Non-pigmented ciliary epithelial cell (primary cell): ENCODE results near the gene INSM2.

ENCODE experiments used
- DNase-seq: peaks from one replicate; pipeline ENCODE4 v3.0.0-alpha.2; 2010; ENCODE audit warnings: low read depth

INSM2 gene

DNA sequence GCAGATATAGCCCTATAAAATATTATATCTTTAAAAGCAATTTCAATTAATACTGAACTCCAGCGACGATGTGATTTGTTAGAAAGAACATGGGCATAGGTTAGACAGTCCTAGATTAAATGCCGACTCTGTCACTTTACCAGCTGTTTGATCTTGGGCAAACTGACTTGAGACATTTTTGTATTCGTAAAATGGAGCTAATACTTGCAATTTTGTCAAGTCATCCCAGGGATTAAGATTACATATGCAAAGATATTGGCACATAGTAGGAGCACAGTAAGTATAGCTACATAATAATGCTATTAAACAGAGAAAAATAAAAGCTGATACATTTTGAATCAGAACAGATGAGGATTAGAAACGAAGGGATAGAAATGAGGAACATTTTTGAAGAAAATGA is 9.0 kb downstream of the INSM2 start:
- no peak for DNase-seq

DNA sequence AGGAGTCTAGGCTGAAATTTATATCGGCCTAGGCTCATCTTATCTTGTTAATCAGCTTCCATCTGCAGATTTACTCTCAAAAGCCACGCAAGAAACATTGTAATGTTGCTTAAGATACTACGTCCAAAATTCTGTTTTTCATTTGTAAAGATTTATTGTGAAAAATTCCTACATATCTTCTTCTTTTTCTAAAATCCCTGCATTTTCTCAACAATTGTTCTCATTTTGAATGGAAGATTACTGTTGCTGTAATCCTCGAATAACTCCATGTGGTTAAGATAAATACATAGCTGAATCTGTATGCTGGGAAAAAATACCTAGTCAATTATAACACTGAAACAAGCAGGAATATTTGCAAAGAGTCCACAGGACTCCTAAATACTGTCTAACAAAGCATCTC is 15.6 kb downstream of the INSM2 start:
- DNase-seq: no peak

DNA sequence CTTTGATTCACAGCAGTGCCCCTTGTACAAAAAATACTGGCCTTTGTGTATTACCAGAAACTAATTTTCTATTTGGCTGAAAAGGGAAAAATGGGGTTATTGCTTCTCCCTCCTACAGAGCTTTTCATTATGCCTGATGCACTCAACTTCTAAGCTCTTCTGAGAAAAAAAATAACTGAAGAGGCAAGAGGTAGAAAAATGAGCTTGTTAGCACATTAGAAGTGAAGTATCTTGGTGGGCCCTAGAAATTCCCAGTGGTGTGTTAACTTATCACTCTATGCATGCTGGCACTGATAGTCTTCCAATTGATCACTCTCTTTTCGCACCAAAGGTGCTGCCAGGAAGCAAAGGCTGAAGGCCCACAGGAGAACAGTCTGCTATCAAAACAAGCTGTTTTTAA is 17.1 kb downstream of the INSM2 start:
- DNase-seq: no peak

DNA sequence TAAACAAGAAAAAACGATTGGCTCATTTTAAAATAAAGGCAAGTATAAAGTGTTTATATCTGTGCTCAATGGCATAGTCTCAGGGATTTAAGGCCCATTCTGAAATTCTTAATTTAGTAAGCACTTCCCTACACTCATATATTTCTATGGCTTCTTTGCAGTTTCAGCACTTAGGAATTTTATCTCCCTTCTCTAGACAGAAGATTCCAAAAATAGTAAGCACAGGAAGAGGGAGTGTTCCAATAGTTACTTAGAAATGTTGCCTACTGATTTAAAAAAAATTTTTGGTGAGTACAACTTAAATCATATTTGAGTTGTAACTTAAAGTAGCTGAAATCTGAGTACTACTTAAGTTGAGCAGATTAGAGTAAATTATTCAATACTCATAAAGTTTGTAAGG is 19.8 kb downstream of the INSM2 start:
- DNase-seq: peak; percentile 23

DNA sequence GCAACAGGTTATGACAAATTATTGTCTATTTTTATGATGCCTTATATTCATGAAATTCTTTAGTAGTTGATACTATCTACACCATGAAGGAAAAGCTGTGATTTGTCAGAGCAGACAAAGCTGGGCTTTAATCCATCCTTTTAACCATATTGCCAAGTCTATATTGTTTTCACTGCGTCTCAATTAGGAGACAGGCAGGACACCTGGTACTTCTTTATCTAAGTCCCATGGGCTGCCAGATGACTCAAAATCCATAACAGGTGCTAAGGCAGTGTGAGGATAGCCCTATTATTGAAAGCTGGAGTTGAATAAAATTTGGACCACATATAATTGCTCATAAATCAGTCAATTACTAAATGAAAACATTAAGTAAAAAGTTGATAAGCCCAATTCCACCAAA is 22.6 kb downstream of the INSM2 start:
- DNase-seq: no peak

DNA sequence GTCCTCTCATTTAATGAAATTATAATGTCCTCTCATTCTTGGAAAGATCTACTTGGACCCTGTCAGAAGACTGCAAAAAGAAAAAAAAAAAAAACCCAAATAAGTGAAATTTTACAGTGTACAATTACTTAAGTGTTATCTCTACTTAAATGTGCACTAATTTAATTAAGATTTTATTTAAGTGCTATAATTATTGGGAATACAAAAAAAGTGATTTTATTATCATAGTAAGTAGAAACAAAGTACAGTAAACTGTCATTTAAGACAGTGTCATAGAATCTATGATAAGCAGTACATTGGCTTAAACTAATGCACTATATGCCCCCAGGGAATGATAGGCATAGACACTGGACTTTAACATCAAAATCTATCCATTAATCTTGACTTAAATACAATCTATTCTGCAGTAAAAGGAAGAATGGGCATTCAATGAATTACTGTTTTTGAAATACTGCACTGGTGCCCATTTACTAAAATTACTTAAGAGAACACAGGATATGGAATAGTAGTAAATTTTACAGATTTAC is 23.3 kb downstream of the INSM2 start:
- no peak for DNase-seq

DNA sequence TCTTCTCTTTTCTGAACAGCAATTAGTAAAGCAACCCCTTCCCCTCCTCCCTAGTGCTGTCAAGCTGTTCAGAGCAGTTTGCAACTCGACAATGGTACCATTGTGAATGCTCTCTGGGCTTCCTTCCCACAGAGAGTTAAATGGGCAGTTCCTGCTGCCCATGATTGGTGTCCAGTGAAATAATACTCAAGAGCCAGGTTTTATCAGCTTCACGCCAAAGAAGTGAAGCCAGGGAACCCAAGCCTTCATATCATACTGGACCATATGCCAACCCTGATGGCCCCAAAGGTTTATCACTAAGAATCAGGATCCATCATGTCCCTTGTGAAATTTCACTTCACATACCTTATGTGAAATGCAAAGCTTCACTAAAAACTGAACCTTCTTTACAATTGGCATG is 24.7 kb downstream of the INSM2 start:
- no peak for DNase-seq

DNA sequence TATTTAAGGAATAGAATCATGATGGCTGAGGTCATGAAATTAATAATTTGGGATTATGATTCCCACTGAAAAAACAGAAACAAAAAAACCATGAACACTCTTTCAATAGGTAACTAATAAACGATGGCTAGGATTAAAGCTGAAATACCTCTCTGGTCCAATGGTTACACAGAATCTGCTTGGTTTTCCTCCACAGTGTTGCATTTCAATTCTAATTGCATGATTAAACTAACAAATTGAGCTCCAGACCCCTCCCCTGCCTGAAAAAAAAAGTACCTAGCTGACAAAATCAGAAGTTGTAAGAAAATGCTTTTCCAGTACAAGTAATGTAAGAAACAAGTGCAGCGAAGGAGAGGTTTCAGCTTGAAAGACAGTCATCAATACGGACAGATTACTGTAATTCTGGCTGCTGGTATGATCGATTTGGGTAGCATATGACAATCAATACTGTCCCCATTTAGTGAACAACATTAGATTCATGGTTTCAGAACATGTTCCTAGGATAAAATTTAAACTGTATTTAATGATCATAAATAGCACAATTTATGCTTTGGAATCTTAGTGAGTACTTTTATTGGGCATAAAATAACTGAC is 32.0 kb downstream of the INSM2 start:
- DNase-seq: no peak

DNA sequence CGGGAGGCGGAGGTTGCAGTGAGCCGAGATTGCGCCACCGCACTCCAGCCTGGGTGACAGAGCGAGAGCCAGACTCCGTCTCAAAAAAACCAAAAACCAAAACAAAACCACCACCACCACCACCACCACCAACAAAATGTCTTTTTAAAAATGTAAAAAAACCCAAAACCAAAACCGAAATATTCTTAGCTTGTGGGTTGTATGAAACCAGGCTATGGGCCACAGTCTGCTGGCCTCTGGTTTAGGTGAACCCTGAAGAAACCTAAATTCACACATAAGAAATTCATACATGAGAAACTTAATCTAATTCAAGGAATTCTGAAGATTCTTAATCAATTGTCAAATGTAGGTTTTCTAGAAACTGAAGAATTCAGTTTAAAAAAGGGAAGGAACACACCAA is 37.6 kb downstream of the INSM2 start:
- DNase-seq: no peak

DNA sequence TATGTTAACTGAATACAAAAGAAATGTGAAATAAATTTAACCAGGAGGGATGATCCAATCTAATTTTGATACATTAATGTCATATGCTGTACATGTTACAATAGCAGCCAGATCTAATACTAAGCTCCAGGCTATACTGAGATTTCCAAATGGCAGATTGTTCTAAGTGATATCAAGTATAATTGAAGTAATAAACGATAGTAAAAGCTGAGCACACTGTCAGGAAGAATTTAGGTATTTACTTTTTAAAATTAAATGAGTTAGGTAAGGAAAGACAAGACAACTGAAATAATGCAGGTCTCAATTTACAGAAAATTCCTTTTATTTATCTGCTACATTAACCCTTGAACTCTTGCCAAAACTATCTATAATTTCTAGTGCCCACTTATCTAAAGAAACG is 39.9 kb downstream of the INSM2 start:
- no peak for DNase-seq

DNA sequence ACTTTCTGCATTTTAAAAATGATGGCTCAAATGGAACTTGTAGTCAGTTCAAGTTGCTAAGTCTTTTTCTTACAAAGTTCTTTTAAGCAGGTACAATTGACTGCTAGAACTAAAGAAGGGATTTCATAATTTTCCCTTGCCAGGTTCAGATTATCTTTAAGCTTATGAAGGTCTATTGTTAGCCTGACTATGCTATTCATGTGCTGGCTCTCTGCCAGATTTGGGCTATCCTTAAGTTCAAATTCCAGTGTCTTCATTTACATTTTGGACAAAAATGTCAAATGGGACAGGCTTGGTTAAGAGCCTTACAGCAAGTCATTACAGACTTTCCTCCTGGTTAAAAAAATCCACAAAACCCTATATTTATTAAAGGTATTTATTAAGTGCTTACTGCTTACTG is 42.3 kb downstream of the INSM2 start:
- no peak for DNase-seq

DNA sequence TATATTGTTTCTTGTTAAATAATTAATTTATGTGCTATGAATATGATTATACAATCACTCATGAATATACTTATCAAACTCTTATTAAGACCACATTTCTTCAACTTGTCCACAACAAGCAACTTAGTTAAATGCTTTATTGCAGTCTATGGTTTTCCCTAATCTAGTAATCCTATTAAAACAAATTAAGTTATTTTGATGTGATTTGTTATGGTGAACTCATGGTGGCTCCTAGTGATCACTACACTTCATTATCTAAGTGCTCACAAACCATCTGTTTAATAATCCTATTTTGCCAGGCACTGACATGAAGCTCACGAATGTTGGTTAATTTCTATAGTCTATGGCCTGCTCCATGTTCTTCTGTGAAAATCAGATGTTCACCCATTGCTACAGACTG is 42.9 kb downstream of the INSM2 start:
- DNase-seq: no peak

DNA sequence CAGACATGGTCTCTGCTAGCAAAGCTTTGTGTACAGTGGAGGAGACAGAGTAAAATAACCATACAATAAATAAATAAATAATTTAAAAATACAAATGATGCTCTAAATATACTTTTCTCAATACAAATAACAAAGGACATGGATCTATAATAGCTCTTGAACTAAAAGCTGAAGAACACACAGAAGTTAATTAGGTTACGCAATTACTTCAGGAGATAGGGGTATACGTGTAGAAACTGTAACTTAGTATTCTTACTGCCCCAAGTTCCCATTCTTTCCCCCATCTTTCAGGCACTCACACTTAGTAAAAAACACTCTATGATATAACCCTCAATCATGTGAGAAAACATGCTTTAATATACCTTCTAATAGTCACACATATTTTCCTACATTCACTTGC is 44.2 kb downstream of the INSM2 start:
- no peak for DNase-seq

DNA sequence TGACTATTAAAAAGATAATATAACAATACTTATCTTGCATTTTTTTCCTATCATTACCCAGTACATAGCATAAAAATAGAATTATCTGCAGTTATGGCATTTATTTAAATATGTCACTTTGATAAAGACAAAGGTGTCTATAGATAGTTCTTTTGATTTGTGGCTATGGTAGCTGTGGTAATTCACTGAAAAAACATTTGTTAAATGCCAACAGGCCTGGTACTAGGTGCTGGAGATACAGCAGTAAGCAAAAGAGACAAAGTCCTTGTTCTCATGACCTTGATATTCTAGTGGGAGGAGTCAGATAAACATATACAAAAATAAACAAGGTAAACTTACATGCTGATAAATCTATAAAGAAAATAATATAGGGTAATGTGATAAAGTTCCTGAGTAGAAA is 44.7 kb downstream of the INSM2 start:
- no peak for DNase-seq
